Stimulated activated CD4-positive, alpha-beta T cell treated with anti-CD3 and anti-CD28 coated beads, Interleukin-1b, Interleukin-23, amount 100 ng/mL, for 48 hours (primary cell): ENCODE results near the gene PPP1R9A.

Experiments used
- DNase-seq: peaks from one replicate; pipeline ENCODE4 v3.0.0-alpha.2; 2020

The PPP1R9A gene

GRCh38 chr7:94907026-94907810, at the start of gene PPP1R9A:
TSS of gene PPP1R9A (plus strand) at chr7:94907594. CDS start at chr7:94910114, 2,520 bp downstream.
- no peak for DNase-seq

- DNase-seq = no peak
These were observed 36.3 kb upstream of the PPP1R9A start for GRCh38 chr7:94871132-94871531.

- DNase-seq = no peak
These were observed 34.2 kb upstream of the PPP1R9A start for GRCh38 chr7:94873239-94873638.

GRCh38 chr7:94874036-94874785, 33.2 kb upstream of the PPP1R9A start:
- DNase-seq = no peak

- DNase-seq = no peak
These were observed 32.2 kb upstream of the PPP1R9A start for GRCh38 chr7:94875201-94875600.

- DNase-seq = no peak
These were observed 29.4 kb upstream of the PPP1R9A start for GRCh38 chr7:94877731-94878670.

GRCh38 chr7:94882891-94883290, 24.5 kb upstream of the PPP1R9A start:
- DNase-seq = no peak

GRCh38 chr7:94883616-94884015, 23.8 kb upstream of the PPP1R9A start:
- DNase-seq = no peak

GRCh38 chr7:94888551-94888950, 18.8 kb upstream of the PPP1R9A start:
- DNase-seq = no peak

GRCh38 chr7:94888995-94889523, 18.3 kb upstream of the PPP1R9A start:
- DNase-seq = no peak

GRCh38 chr7:94890216-94890615, 17.2 kb upstream of the PPP1R9A start:
- DNase-seq = no peak

- no peak for DNase-seq
These were observed 13.7 kb upstream of the PPP1R9A start for GRCh38 chr7:94893661-94894060.

- no peak for DNase-seq
These were observed 9.9 kb upstream of the PPP1R9A start for GRCh38 chr7:94897541-94897940.

GRCh38 chr7:94898340-94898739, 9.1 kb upstream of the PPP1R9A start:
- no peak for DNase-seq

GRCh38 chr7:94901981-94902380, 5.4 kb upstream of the PPP1R9A start:
- DNase-seq = no peak

GRCh38 chr7:94903971-94904370, 3.4 kb upstream of the PPP1R9A start:
- no peak for DNase-seq

GRCh38 chr7:94904982-94905381, 2.4 kb upstream of the PPP1R9A start:
- no peak for DNase-seq

- no peak for DNase-seq
These were observed 1.1 kb upstream of the PPP1R9A start for GRCh38 chr7:94906065-94906851.

GRCh38 chr7:94907811-94908322, 473 bp downstream of the PPP1R9A start:
- DNase-seq = no peak

- no peak for DNase-seq
These were observed 1.2 kb downstream of the PPP1R9A start for GRCh38 chr7:94908323-94909178.

GRCh38 chr7:94909179-94909466, 1.7 kb downstream of the PPP1R9A start:
- no peak for DNase-seq
